ENCODE data around the gene IFNA2. TPM values are rescaled to one million over a fixed set of nuclear protein-coding genes. Genes with fewer than 3 reads are reported as not detected.
"Not testable (repeated sequence)": the region's sequence is repeated elsewhere in the genome, so short reads cannot be mapped to it uniquely, and the experiment has no call there.

IFNA2 gene
- total RNA-seq: not detected
- not detected for polyA plus RNA-seq
- long read RNA-seq, donor 1: 0 reads
- long read RNA-seq, donor 2: 0 reads
- long read RNA-seq, donor 3: 0 reads
- long read RNA-seq, donor 4: 0 reads
- long read RNA-seq, donor 5: 0 reads
- long read RNA-seq, donor 6: 0 reads
- long read RNA-seq, donor 7: 0 reads
- long read RNA-seq, donor 8: 0 reads
- long read RNA-seq, donor 9: 0 reads
- long read RNA-seq, donor 10: 0 reads

DNA sequence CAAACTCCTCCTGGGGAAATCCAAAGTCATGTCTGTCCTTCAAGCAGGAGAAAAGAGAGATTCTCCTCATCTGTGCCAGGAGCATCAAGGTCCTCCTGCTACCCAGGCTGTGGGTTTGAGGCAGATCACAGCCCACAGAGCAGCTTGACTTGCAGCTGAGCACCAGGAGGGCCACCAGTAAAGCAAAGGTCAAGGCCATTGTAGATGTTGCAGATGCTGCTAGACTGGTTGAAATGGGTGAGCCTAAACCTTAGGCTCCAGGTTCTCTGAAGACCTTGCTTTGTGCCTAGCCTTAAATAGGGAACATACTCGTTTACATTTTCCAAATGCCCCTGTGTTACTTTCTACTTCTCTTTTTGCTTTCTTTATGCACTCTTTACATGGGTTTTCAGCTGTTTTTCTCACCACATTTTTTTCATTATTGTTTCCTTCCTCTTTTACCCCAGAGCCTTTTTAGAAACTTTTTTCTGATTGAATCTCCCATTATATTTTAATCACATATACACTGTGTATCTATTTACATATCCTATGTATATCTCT lies at the start of gene IFNA2:
Gene IFNA2, minus strand, starts transcription at position 268 of the 540 bp plus-strand sequence. Its CDS starts 69 bp downstream, at position 199.
- H3K4me1 ChIP-seq: peaks cover 0 to 11% (median 0%) of the 10 kb centered on the region in 4 donors
- DNase-seq: no peak
- H3K4me3 ChIP-seq: no peak within 1 kb of the TSS
- H3K36me3 ChIP-seq: no peaks in the 10 kb centered on the region
- 51 to 64% (median 57%) methylated on average over 1 of the region's 1 CpG for WGBS, 5 donors
- H3K27me3 ChIP-seq: peaks cover 0 to 46% (median 6%) of the 10 kb centered on the region in 3 donors
- intact Hi-C loops (cut with DNase I; ENCODE audit: low total_unique reads): no loop called here
- H3K27ac ChIP-seq: no peak within 1 kb of the TSS
- TF ChIP-seq EP300 (IDR thresholded peaks at IDR 0.05): no peak
- TF ChIP-seq, protein P1, sequence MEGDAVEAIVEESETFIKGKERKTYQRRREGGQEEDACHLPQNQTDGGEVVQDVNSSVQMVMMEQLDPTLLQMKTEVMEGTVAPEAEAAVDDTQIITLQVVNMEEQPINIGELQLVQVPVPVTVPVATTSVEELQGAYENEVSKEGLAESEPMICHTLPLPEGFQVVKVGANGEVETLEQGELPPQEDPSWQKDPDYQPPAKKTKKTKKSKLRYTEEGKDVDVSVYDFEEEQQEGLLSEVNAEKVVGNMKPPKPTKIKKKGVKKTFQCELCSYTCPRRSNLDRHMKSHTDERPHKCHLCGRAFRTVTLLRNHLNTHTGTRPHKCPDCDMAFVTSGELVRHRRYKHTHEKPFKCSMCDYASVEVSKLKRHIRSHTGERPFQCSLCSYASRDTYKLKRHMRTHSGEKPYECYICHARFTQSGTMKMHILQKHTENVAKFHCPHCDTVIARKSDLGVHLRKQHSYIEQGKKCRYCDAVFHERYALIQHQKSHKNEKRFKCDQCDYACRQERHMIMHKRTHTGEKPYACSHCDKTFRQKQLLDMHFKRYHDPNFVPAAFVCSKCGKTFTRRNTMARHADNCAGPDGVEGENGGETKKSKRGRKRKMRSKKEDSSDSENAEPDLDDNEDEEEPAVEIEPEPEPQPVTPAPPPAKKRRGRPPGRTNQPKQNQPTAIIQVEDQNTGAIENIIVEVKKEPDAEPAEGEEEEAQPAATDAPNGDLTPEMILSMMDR (IDR thresholded peaks at IDR 0.05): no peak
- TF ChIP-seq POLR2AphosphoS5 (IDR thresholded peaks at IDR 0.05): no peak
- no peak for TF ChIP-seq POLR2A (IDR thresholded peaks at IDR 0.05)
- no peaks in the 10 kb centered on the region for H3K9me3 ChIP-seq

DNA sequence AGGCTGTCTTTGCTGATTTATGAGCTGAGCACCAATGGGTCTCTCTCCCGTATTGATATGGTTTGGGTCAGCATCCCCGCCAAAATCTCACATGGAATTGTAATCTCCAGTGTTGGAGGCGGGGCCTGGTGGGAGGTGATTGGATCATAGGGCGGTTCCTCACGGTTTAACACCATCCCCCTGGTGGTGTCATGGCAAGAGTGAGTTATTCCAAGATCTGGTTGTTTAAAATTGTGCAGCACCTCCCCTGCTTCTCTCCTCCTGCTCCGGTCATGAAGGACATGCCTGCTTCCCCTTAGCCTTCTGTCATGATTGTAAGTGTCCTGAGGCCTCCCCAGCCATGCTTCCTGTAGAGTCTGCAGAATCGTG lies 49.8 kb upstream of the IFNA2 start:
- intact Hi-C loops (cut with DNase I; ENCODE audit: low total_unique reads); H3K4me3 ChIP-seq; H3K36me3 ChIP-seq; H3K4me1 ChIP-seq; DNase-seq; H3K27ac ChIP-seq; H3K9me3 ChIP-seq; H3K27me3 ChIP-seq: not testable (repeated sequence)
- WGBS, 5 donors: 66 to 87% (median 82%) methylated on average over 6 to 7 of the region's 7 CpGs

DNA sequence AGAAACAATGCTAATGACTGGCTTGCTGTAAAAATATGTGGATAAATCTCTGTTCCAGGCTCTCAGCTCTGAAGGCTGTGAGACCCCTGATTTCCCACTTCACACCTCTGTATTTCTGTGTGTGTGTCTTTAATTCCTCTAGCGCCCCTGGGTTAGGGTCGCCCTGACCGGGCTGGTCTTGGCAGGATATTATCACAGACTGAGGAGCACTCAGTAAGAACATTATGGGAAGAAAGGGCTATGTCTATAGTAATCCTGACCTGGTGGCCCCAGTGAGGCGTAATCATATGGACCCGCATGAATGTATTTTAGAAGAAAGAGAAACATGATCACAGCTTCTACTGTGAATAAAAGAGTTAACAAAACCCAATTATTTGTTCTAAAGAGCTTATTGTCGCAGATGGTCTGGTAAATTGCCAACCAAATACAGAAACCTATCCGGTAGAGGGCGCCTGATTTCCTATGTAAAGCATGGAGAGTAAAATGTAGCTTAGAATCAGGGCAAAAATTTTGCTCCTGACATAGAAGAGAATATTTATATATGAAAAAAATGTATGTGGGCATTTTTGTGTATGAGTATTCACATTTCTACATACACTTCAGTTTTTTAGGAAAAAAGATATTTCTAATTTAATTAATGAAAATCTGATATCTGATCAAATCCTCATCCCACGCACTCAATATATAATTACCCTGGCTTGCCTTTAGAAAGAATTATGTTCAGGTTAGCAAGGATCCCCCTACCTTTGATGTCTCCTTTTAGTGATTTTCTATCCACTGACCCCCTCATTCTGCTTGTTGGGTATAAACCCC lies 49.2 kb upstream of the IFNA2 start:
- no peaks in the 10 kb centered on the region for H3K9me3 ChIP-seq
- no peak overlapping the region for H3K4me3 ChIP-seq
- no peaks in the 10 kb centered on the region for H3K4me1 ChIP-seq
- intact Hi-C loops (cut with DNase I; ENCODE audit: low total_unique reads): no loop called here
- no peak overlapping the region for H3K27ac ChIP-seq
- no peaks in the 10 kb centered on the region for H3K36me3 ChIP-seq
- TF ChIP-seq POLR2AphosphoS5 (IDR thresholded peaks at IDR 0.05) (no peak), POLR2A (IDR thresholded peaks at IDR 0.05) (no peak), EP300 (IDR thresholded peaks at IDR 0.05) (no peak)
- TF ChIP-seq, protein P1 (IDR thresholded peaks at IDR 0.05): peak in 3 of 7 experiments; percentile 17 to 59 (median 29)
- peaks cover 0 to 8% (median 0%) of the 10 kb centered on the region in 3 donors for H3K27me3 ChIP-seq
- DNase-seq: peak; percentile 63 to 75
- 27 to 44% (median 41%) methylated on average over 9 of the region's 9 CpGs for WGBS, 5 donors

DNA sequence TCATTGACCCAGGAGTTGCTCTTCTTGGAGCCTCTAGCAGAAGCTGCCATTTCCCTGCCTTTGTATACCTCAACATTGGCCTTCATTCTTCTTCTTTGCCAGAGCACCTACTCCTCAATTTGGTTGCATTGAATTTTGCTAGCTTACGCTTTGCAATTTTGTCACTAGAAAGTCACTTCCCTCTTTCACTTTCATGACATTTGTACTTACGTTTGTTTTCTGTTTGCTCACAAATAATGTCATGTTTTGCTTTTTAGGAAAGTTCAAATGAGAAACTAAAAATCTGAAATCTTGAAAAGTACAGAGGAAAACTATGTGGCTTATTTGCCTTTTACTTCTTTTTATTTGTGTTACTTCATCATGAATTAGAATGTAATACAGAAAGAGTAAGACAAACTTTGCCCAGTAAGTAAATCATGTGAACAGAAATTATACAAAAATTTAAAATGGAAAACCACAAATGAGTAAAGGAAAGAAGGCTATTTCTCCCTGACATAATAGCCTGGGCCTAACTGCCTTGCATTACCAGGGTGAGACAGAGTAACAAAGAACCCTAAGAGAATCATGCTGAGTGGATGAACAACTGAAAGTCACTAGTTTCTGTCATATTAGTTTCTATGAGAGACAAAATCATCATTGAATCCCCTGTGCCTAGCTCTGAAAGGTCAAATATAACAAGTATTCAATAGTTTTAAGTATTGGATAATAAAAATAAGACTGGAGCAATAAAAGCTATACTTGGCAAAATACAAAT lies 47.7 kb upstream of the IFNA2 start:
- 70 to 77% (median 72%) methylated on average over 2 of the region's 2 CpGs for WGBS, 5 donors
- Histone ChIP-seq H3K4me3 (no peak overlapping the region), H3K9me3 (no peaks in the 10 kb centered on the region), H3K27me3 (peaks cover 0 to 4% (median 0%) of the 10 kb centered on the region in 3 donors), H3K36me3 (no peaks in the 10 kb centered on the region), H3K27ac (no peak overlapping the region), H3K4me1 (no peaks in the 10 kb centered on the region)
- intact Hi-C loops (cut with DNase I; ENCODE audit: low total_unique reads): no loop called here
- TF ChIP-seq POLR2AphosphoS5 (IDR thresholded peaks at IDR 0.05): no peak
- TF ChIP-seq EP300 (IDR thresholded peaks at IDR 0.05): no peak
- TF ChIP-seq POLR2A (IDR thresholded peaks at IDR 0.05): no peak
- TF ChIP-seq, protein P1 (IDR thresholded peaks at IDR 0.05): no peak
- DNase-seq: no peak

All from stomach (tissue), 19 donors.